Measurements from ENCODE around the gene FYN. TPM values are rescaled to one million over a fixed set of nuclear protein-coding genes. Genes with fewer than 3 reads are reported as not detected.
"Not testable (repeated sequence)": the region's sequence is repeated elsewhere in the genome, so short reads cannot be mapped to it uniquely, and the experiment has no call there.

Gene FYN
- polyA plus RNA-seq, 3 donors from 2014 or later = 358 to 488 (median 414) TPM

- Mint-ChIP-seq H3K36me3 (no peaks in the 10 kb centered on the region), H3K27me3 (ENCODE audit: low read depth in 3 of 3) (peaks cover 0 to 2% (median 1%) of the 10 kb centered on the region in 3 donors), H3K27ac (no peak overlapping the region), H3K4me3 (no peak overlapping the region), H3K4me1 (no peaks in the 10 kb centered on the region), H3K9me3 (peaks cover 0 to 2% (median 0%) of the 10 kb centered on the region in 6 donors)
- no peak for DNase-seq
Observed at GRCh38 chr6:111894951-111895350, 21.7 kb upstream of the FYN start.

- Mint-ChIP-seq H3K4me3 (no peak overlapping the region), H3K4me1 (no peaks in the 10 kb centered on the region), H3K27me3 (ENCODE audit: low read depth in 3 of 3) (peaks cover 0 to 2% (median 1%) of the 10 kb centered on the region in 3 donors), H3K9me3 (peaks cover 0 to 2% (median 0%) of the 10 kb centered on the region in 6 donors), H3K27ac (no peak overlapping the region), H3K36me3 (no peaks in the 10 kb centered on the region)
- no peak for DNase-seq
Observed at GRCh38 chr6:111894272-111894671, 21.0 kb upstream of the FYN start.

GRCh38 chr6:111892431-111892830 is 19.2 kb upstream of the FYN start:
- peaks cover 0 to 4% (median 1%) of the 10 kb centered on the region in 3 donors for H3K27me3 Mint-ChIP-seq (ENCODE audit: low read depth in 3 of 3)
- no peak overlapping the region for H3K4me3 Mint-ChIP-seq
- H3K36me3 Mint-ChIP-seq = peaks cover 0 to 3% (median 0%) of the 10 kb centered on the region in 3 donors
- peaks cover 0 to 2% (median 0%) of the 10 kb centered on the region in 6 donors for H3K9me3 Mint-ChIP-seq
- H3K4me1 Mint-ChIP-seq = no peaks in the 10 kb centered on the region
- no peak for DNase-seq
- H3K27ac Mint-ChIP-seq = no peak overlapping the region

GRCh38 chr6:111890988-111891387 is 17.7 kb upstream of the FYN start:
- peaks cover 0 to 3% (median 0%) of the 10 kb centered on the region in 6 donors for H3K9me3 Mint-ChIP-seq
- no peak overlapping the region for H3K4me3 Mint-ChIP-seq
- no peaks in the 10 kb centered on the region for H3K4me1 Mint-ChIP-seq
- DNase-seq = no peak
- no peak overlapping the region for H3K27ac Mint-ChIP-seq
- peaks cover 0 to 4% (median 1%) of the 10 kb centered on the region in 3 donors for H3K27me3 Mint-ChIP-seq (ENCODE audit: low read depth in 3 of 3)
- peaks cover 0 to 6% (median 4%) of the 10 kb centered on the region in 3 donors for H3K36me3 Mint-ChIP-seq

- peaks cover 0 to 14% (median 4%) of the 10 kb centered on the region in 3 donors for H3K36me3 Mint-ChIP-seq
- H3K27me3 Mint-ChIP-seq (ENCODE audit: low read depth in 3 of 3) = peaks cover 0 to 6% (median 1%) of the 10 kb centered on the region in 3 donors
- peaks cover 0 to 3% (median 0%) of the 10 kb centered on the region in 6 donors for H3K9me3 Mint-ChIP-seq
- no peak for DNase-seq
- no peaks in the 10 kb centered on the region for H3K4me1 Mint-ChIP-seq
- H3K27ac Mint-ChIP-seq = no peak overlapping the region
- H3K4me3 Mint-ChIP-seq = no peak overlapping the region
Observed at GRCh38 chr6:111888928-111889695, 15.9 kb upstream of the FYN start.

- not testable (repeated sequence) for H3K9me3 Mint-ChIP-seq; H3K4me1 Mint-ChIP-seq; DNase-seq; H3K4me3 Mint-ChIP-seq; H3K27ac Mint-ChIP-seq; H3K27me3 Mint-ChIP-seq (ENCODE audit: low read depth in 3 of 3)
- H3K36me3 Mint-ChIP-seq = peaks cover 0 to 14% (median 4%) of the 10 kb centered on the region in 3 donors
Observed at GRCh38 chr6:111886793-111887192, 13.5 kb upstream of the FYN start.

- H3K27ac Mint-ChIP-seq = no peak overlapping the region
- DNase-seq = no peak
- peaks cover 0 to 6% (median 0%) of the 10 kb centered on the region in 3 donors for H3K27me3 Mint-ChIP-seq (ENCODE audit: low read depth in 3 of 3)
- no peaks in the 10 kb centered on the region for H3K4me1 Mint-ChIP-seq
- H3K9me3 Mint-ChIP-seq = peaks cover 0 to 3% (median 0%) of the 10 kb centered on the region in 6 donors
- peaks cover 0 to 14% (median 4%) of the 10 kb centered on the region in 3 donors for H3K36me3 Mint-ChIP-seq
- H3K4me3 Mint-ChIP-seq = no peak overlapping the region
Observed at GRCh38 chr6:111885373-111886027, 12.2 kb upstream of the FYN start.

GRCh38 chr6:111884068-111884467 is 10.8 kb upstream of the FYN start:
- Mint-ChIP-seq H3K4me3 (no peak overlapping the region), H3K9me3 (peaks cover 0 to 3% (median 0%) of the 10 kb centered on the region in 6 donors), H3K4me1 (no peaks in the 10 kb centered on the region), H3K36me3 (peaks cover 0 to 14% (median 4%) of the 10 kb centered on the region in 3 donors), H3K27me3 (ENCODE audit: low read depth in 3 of 3) (peaks cover 0 to 5% (median 3%) of the 10 kb centered on the region in 3 donors), H3K27ac (no peak overlapping the region)
- DNase-seq = no peak

GRCh38 chr6:111880181-111880888 is 7.1 kb upstream of the FYN start:
- H3K4me1 Mint-ChIP-seq = no peaks in the 10 kb centered on the region
- H3K36me3 Mint-ChIP-seq = peaks cover 0 to 7% (median 3%) of the 10 kb centered on the region in 3 donors
- no peak overlapping the region for H3K27ac Mint-ChIP-seq
- no peak for DNase-seq
- peaks cover 0 to 2% (median 0%) of the 10 kb centered on the region in 6 donors for H3K9me3 Mint-ChIP-seq
- no peak overlapping the region for H3K4me3 Mint-ChIP-seq
- peaks cover 0 to 3% (median 0%) of the 10 kb centered on the region in 3 donors for H3K27me3 Mint-ChIP-seq (ENCODE audit: low read depth in 3 of 3)

GRCh38 chr6:111875741-111876140 is 2.5 kb upstream of the FYN start:
- no peak overlapping the region for H3K27ac Mint-ChIP-seq
- H3K4me1 Mint-ChIP-seq = peaks cover 17 to 18% of the 10 kb centered on the region in 2 donors
- no peak overlapping the region for H3K4me3 Mint-ChIP-seq
- peaks cover 4 to 17% (median 14%) of the 10 kb centered on the region in 3 donors for H3K27me3 Mint-ChIP-seq (ENCODE audit: low read depth in 3 of 3)
- peaks cover 3 to 6% (median 4%) of the 10 kb centered on the region in 3 donors for H3K36me3 Mint-ChIP-seq
- no peaks in the 10 kb centered on the region for H3K9me3 Mint-ChIP-seq
- no peak for DNase-seq

GRCh38 chr6:111874025-111874415 is 768 bp upstream of the FYN start:
- DNase-seq = peak in 2 of 3 donors; percentile 26 to 34
- peaks cover 17 to 36% of the 10 kb centered on the region in 2 donors for H3K4me1 Mint-ChIP-seq
- H3K27me3 Mint-ChIP-seq (ENCODE audit: low read depth in 3 of 3) = peaks cover 8 to 19% (median 13%) of the 10 kb centered on the region in 3 donors
- H3K36me3 Mint-ChIP-seq = peaks cover 4 to 8% (median 5%) of the 10 kb centered on the region in 3 donors
- peak overlapping the region; percentile 93 to 100 (median 98) for H3K4me3 Mint-ChIP-seq
- peak overlapping the region; percentile 88 to 96 (median 92) for H3K27ac Mint-ChIP-seq
- H3K9me3 Mint-ChIP-seq = no peaks in the 10 kb centered on the region

GRCh38 chr6:111872401-111873177 is 663 bp downstream of the FYN start:
- Mint-ChIP-seq H3K27me3 (ENCODE audit: low read depth in 3 of 3) (peaks cover 8 to 19% (median 16%) of the 10 kb centered on the region in 3 donors), H3K4me1 (peaks cover 17 to 50% of the 10 kb centered on the region in 2 donors), H3K9me3 (no peaks in the 10 kb centered on the region), H3K4me3 (peak overlapping the region; percentile 95 to 99 (median 96)), H3K27ac (peak overlapping the region; percentile 94 to 98 (median 96)), H3K36me3 (peaks cover 3 to 8% (median 4%) of the 10 kb centered on the region in 3 donors)
- peak; percentile 52 to 65 (median 57) for DNase-seq
